Upper lobe of left lung (tissue), 6 donors: ENCODE results near the gene AGK. TPM values are rescaled to one million over a fixed set of nuclear protein-coding genes. Genes with fewer than 3 reads are reported as not detected.

Experiments used
- ATAC-seq, 2 donors: fragments of 200-7000 bp; cut with Tn5 transposase; one replicate each; pipeline ENCODE4 v1.9.1; 2022; ENCODE audit warnings: mild to moderate bottlenecking in 2 of 2, moderate library complexity in 2 of 2; ENCODE audit not compliant: low FRiP score in 2 of 2
- DNase-seq, 2 donors: peaks; one replicate each; pipeline ENCODE4 v3.0.0-alpha.2; 2019 to 2020
- H3K27ac ChIP-seq, 4 donors: fragments of 200-600 bp; sonication (generic); one replicate each; pipeline ENCODE4 v1.5.1; 2016 to 2019
- H3K27me3 ChIP-seq, 4 donors: fragments of 200-600 bp; sonication (generic); one replicate each; pipeline ENCODE4 v1.5.1; 2017 to 2019
- H3K36me3 ChIP-seq, 4 donors: fragments of 200-600 bp; sonication (generic); one replicate each; pipeline ENCODE4 v1.5.1; 2016 to 2019
- H3K4me1 ChIP-seq, 4 donors: fragments of 200-600 bp; sonication (generic); one replicate each; pipeline ENCODE4 v1.5.1; 2018 to 2019
- H3K4me3 ChIP-seq, 4 donors: fragments of 200-600 bp; sonication (generic); one replicate each; pipeline ENCODE4 v1.5.1; 2017 to 2019; ENCODE audit warnings: mild to moderate bottlenecking in 2 of 4, moderate library complexity in 1 of 4
- H3K9me3 ChIP-seq, 4 donors: fragments of 200-600 bp; sonication (generic); one replicate each; pipeline ENCODE4 v1.5.1; 2018 to 2019
- EP300 ChIP-seq, 4 donors: sonication (generic); formaldehyde crosslinking; IDR thresholded peaks; one replicate each; pipeline ENCODE4 v1.5.1; 2017; ENCODE audit warnings: antibody characterized with exemption in 4 of 4, control low read depth in 2 of 4
- POLR2A ChIP-seq, 4 donors: fragments of 450-650 bp; IDR thresholded peaks; one replicate each; pipeline ENCODE4 v1.5.1; 2016 to 2017; ENCODE audit warnings: antibody characterized with exemption in 4 of 4, mild to moderate bottlenecking in 2 of 4
- POLR2AphosphoS5 ChIP-seq, 2 donors: sonication (generic); formaldehyde crosslinking; IDR thresholded peaks; one replicate each; pipeline ENCODE4 v1.5.1; 2017; ENCODE audit warnings: antibody characterized with exemption in 2 of 2
- WGBS, 2 donors: methylation state at CpG; one replicate each; pipeline ENCODE4 v1.1.5; 2017 to 2018; 5-methylcytosine and 5-hydroxymethylcytosine counted together
- total RNA-seq, 6 donors: library from RNA; depleted of rRNA in 4 of 6; stranded (reverse); fragments of >200 nt in 4 of 6; gene quantifications; one replicate each; pipeline versions ENCODE4 v1.1.0 to v1.2.1, GENCODE V29; 2016 to 2021
- TF ChIP-seq, protein P1 (sequence below), 6 experiments: fragments of 450-650 bp in 4 of 6; fragments of 200-600 bp in 2 of 6; sonication (generic) in 2 of 6; IDR thresholded peaks; one replicate each; pipeline ENCODE4 v1.5.1; 2016 to 2019; ENCODE audit warnings: antibody characterized with exemption in 6 of 6
- donor health status: DM: no; HTN: no; CAD: no; lungs with moderate emphysema.
- donor health status: DM: no; HTN: yes; CAD: no; lungs with severe emphysema.

AGK gene
- total RNA-seq, 6 donors from 2014 or later: 11.5 to 51.3 (median 22.3) TPM

DNA sequence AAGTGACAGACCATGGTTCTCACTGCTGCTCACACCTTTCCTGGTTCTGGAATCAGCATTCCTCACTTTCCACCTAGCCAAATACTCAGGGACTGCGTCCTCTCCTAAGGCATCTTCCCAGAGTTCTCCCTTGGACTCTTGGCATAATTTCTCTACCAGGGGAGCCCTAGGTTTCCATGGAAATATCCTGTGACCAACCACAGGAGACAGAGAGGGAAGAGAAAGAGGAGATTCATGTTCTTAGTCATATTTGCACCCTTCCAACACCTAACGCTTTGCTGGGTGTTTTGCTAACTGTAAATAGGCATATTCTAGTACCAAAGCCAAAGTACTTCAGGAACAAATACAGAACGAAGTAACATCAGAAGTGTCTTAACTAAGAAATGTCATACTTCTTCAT is 122.1 kb downstream of the AGK start:
- Histone ChIP-seq H3K4me1 (no peaks in the 10 kb centered on the region), H3K4me3 (no peak overlapping the region), H3K27me3 (no peaks in the 10 kb centered on the region), H3K36me3 (peaks cover 0 to 36% (median 0%) of the 10 kb centered on the region in 4 donors), H3K9me3 (no peaks in the 10 kb centered on the region), H3K27ac (no peak overlapping the region)
- DNase-seq: no peak
- TF ChIP-seq, protein P1, sequence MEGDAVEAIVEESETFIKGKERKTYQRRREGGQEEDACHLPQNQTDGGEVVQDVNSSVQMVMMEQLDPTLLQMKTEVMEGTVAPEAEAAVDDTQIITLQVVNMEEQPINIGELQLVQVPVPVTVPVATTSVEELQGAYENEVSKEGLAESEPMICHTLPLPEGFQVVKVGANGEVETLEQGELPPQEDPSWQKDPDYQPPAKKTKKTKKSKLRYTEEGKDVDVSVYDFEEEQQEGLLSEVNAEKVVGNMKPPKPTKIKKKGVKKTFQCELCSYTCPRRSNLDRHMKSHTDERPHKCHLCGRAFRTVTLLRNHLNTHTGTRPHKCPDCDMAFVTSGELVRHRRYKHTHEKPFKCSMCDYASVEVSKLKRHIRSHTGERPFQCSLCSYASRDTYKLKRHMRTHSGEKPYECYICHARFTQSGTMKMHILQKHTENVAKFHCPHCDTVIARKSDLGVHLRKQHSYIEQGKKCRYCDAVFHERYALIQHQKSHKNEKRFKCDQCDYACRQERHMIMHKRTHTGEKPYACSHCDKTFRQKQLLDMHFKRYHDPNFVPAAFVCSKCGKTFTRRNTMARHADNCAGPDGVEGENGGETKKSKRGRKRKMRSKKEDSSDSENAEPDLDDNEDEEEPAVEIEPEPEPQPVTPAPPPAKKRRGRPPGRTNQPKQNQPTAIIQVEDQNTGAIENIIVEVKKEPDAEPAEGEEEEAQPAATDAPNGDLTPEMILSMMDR (IDR thresholded peaks at IDR 0.05): no peak
- no peak for TF ChIP-seq EP300 (IDR thresholded peaks at IDR 0.05)
- TF ChIP-seq POLR2AphosphoS5 (IDR thresholded peaks at IDR 0.05): no peak
- no peak for TF ChIP-seq POLR2A (IDR thresholded peaks at IDR 0.05)
- WGBS, 2 donors: 79 to 87% methylated on average over 3 of the region's 3 CpGs
- ATAC-seq: no peak

DNA sequence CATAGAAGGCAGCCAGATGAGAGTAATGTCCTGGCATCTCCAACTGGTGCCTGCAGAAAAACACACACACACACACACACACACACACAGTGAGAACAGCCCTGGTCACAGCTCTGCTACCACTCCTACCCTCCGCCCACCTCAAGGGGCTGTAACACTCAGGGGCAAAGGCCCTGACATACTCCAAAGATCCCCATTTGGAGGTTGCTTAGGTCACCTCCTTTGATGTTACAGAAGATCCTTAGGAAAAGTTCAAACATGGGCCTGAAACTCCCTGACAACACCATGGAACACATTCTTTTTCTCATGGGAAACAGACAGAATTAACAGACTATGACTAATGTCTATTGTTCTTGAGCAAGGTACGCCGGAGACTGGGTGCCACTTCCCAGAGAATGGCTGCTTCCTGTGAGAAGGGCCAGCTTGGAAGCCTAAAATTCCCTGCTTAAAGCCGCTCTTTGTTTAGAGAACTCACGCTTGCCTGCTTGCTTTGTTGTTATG is 123.0 kb downstream of the AGK start:
- Histone ChIP-seq H3K9me3 (no peaks in the 10 kb centered on the region), H3K27me3 (no peaks in the 10 kb centered on the region), H3K4me1 (no peaks in the 10 kb centered on the region), H3K4me3 (no peak overlapping the region), H3K36me3 (peaks cover 0 to 37% (median under 1%) of the 10 kb centered on the region in 4 donors), H3K27ac (peak overlapping the region in 1 of 4 donors; percentile 23)
- ATAC-seq (no peak), DNase-seq (no peak)
- TF ChIP-seq POLR2AphosphoS5 (IDR thresholded peaks at IDR 0.05): no peak
- TF ChIP-seq, protein P1 (IDR thresholded peaks at IDR 0.05): no peak
- no peak for TF ChIP-seq EP300 (IDR thresholded peaks at IDR 0.05)
- no peak for TF ChIP-seq POLR2A (IDR thresholded peaks at IDR 0.05)
- WGBS, 2 donors: 66 to 75% methylated on average over 5 of the region's 5 CpGs

DNA sequence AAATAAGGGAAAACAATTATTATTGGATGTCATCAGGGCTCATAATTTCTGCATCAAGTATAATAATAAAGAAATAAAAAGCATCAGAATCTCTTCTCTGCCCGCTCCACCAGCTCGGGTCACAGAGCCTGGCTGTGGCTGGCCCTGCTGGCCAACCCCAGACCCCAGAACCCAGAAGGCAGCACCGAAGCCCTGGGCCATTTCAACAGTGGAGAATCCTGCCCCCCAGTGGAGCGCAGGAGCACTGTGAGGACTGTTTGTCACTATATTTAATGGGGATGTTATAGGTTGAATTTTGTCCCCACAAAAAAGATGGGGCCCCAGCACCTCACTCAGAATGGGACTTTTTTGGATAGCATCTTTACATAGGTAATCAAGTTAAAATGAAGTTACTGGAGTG is 123.5 kb downstream of the AGK start:
- WGBS, 2 donors: 87 to 90% methylated on average over 4 of the region's 4 CpGs
- ATAC-seq (peak in 1 of 2 donors; percentile 49), DNase-seq (no peak)
- H3K9me3 ChIP-seq: no peaks in the 10 kb centered on the region
- H3K36me3 ChIP-seq: peaks cover 0 to 41% (median 3%) of the 10 kb centered on the region in 4 donors
- TF ChIP-seq POLR2A (IDR thresholded peaks at IDR 0.05): no peak
- TF ChIP-seq, protein P1 (IDR thresholded peaks at IDR 0.05): no peak
- no peak for TF ChIP-seq EP300 (IDR thresholded peaks at IDR 0.05)
- TF ChIP-seq POLR2AphosphoS5 (IDR thresholded peaks at IDR 0.05): no peak
- no peak overlapping the region for H3K4me3 ChIP-seq
- no peaks in the 10 kb centered on the region for H3K27me3 ChIP-seq
- peak overlapping the region in 1 of 4 donors; percentile 61 for H3K27ac ChIP-seq
- H3K4me1 ChIP-seq: no peaks in the 10 kb centered on the region

DNA sequence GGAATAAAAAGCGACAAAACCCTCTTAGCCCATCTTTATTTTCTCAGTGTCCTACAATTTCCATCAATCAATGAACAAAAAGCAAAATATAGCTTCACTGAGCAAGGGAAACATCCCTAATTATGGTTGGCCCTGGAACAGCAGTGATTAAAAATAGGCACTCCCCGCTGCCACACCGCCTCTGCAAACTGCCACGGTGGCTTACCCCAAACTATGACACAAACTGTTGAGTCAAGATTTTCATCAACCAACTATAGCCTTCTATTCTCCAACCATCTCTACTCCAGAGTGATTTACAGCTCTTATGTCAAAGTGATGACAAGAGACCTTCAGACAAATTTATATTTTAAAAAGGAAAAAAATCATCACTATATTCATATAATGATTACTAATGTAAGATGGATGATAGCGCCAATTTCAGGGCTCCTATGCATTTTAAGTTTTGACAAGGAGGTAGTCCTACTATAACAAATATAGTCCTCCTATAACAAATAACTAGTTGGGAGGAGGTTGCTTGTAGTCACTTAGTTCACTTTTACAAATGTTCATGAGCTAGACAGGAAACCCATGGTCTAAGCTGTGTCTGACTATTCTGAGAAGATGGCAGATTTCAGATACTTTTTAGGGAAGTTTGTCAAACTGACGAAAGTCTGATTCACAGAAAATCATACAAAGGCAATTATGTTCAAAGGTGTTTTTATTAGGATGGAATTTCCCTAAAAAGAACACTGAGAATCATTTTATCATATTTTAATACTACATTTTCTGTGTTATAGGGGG is 124.4 kb downstream of the AGK start:
- WGBS, 2 donors: 77 to 82% methylated on average over 6 of the region's 6 CpGs
- peak overlapping the region in 2 of 4 donors; percentile 30 to 61 for H3K27ac ChIP-seq
- peak in 1 of 2 donors; percentile 51 for ATAC-seq
- H3K9me3 ChIP-seq: no peaks in the 10 kb centered on the region
- TF ChIP-seq, protein P1 (IDR thresholded peaks at IDR 0.05): no peak
- no peak for TF ChIP-seq POLR2AphosphoS5 (IDR thresholded peaks at IDR 0.05)
- no peak for TF ChIP-seq EP300 (IDR thresholded peaks at IDR 0.05)
- no peak for TF ChIP-seq POLR2A (IDR thresholded peaks at IDR 0.05)
- no peaks in the 10 kb centered on the region for H3K4me1 ChIP-seq
- H3K27me3 ChIP-seq: no peaks in the 10 kb centered on the region
- H3K4me3 ChIP-seq: no peak overlapping the region
- peaks cover 0 to 43% (median 3%) of the 10 kb centered on the region in 4 donors for H3K36me3 ChIP-seq
- DNase-seq: no peak
